Stimulated activated CD8-positive, alpha-beta memory T cell treated with anti-CD3 and anti-CD28 coated beads, Interleukin-2, amount 100 ng/mL, for 1 hour (primary cell): ENCODE data around the gene PKHD1.
"Not testable (repeated sequence)": the region's sequence is repeated elsewhere in the genome, so short reads cannot be mapped to it uniquely, and the experiment has no call there.

Experiments
- DNase-seq, 2 donors: peaks; one replicate each; pipeline ENCODE4 v3.0.0-alpha.2; 2020; ENCODE audit warnings: low read depth in 2 of 2

The PKHD1 gene

GRCh38 chr6:51929934-51930574 lies 157.4 kb downstream of the PKHD1 start:
- DNase-seq, result no peak

- DNase-seq, result no peak
Observed at GRCh38 chr6:51928320-51928719, 159.1 kb downstream of the PKHD1 start.

GRCh38 chr6:51927450-51927849 lies 160.0 kb downstream of the PKHD1 start:
- DNase-seq, result no peak

- no peak for DNase-seq
Observed at GRCh38 chr6:51926125-51926524, 161.3 kb downstream of the PKHD1 start.

GRCh38 chr6:51922479-51922878 lies 164.9 kb downstream of the PKHD1 start:
- DNase-seq, result not testable (repeated sequence)

- DNase-seq, result not testable (repeated sequence)
Observed at GRCh38 chr6:51918347-51918746, 169.1 kb downstream of the PKHD1 start.

- no peak for DNase-seq
Observed at GRCh38 chr6:51915098-51915497, 172.3 kb downstream of the PKHD1 start.

GRCh38 chr6:51913265-51913664 lies 174.1 kb downstream of the PKHD1 start:
- no peak for DNase-seq

GRCh38 chr6:51910851-51911250 lies 176.6 kb downstream of the PKHD1 start:
- no peak for DNase-seq

- no peak for DNase-seq
Observed at GRCh38 chr6:51908243-51908642, 179.2 kb downstream of the PKHD1 start.

GRCh38 chr6:51901766-51902764 lies 185.3 kb downstream of the PKHD1 start:
- DNase-seq, result no peak

GRCh38 chr6:51893366-51893765 lies 194.0 kb downstream of the PKHD1 start:
- no peak for DNase-seq

- no peak for DNase-seq
Observed at GRCh38 chr6:51892750-51893149, 194.7 kb downstream of the PKHD1 start.

GRCh38 chr6:51892339-51892738 lies 195.1 kb downstream of the PKHD1 start:
- no peak for DNase-seq

GRCh38 chr6:51891784-51892183 lies 195.6 kb downstream of the PKHD1 start:
- no peak for DNase-seq

GRCh38 chr6:51887859-51888258 lies 199.6 kb downstream of the PKHD1 start:
- no peak for DNase-seq

- no peak for DNase-seq
Observed at GRCh38 chr6:51885957-51886356, 201.5 kb downstream of the PKHD1 start.

- no peak for DNase-seq
Observed at GRCh38 chr6:51868591-51869355, 218.6 kb downstream of the PKHD1 start.

GRCh38 chr6:51866867-51867266 lies 220.5 kb downstream of the PKHD1 start:
- DNase-seq, result no peak

- no peak for DNase-seq
Observed at GRCh38 chr6:51865996-51866395, 221.4 kb downstream of the PKHD1 start.

GRCh38 chr6:51865176-51865575 lies 222.2 kb downstream of the PKHD1 start:
- no peak for DNase-seq

- DNase-seq, result no peak
Observed at GRCh38 chr6:51857134-51857533, 230.3 kb downstream of the PKHD1 start.
